GM18858 (cell line): ENCODE data around the gene HRC.
"Not testable (repeated sequence)": the region's sequence is repeated elsewhere in the genome, so short reads cannot be mapped to it uniquely, and the experiment has no call there.

ENCODE experiments used
- ATAC-seq: cut with Tn5 transposase; IDR thresholded peaks from one replicate; pipeline ENCODE4 v1.9.1; 2021; ENCODE audit not compliant: unreplicated experiment

HRC gene

DNA sequence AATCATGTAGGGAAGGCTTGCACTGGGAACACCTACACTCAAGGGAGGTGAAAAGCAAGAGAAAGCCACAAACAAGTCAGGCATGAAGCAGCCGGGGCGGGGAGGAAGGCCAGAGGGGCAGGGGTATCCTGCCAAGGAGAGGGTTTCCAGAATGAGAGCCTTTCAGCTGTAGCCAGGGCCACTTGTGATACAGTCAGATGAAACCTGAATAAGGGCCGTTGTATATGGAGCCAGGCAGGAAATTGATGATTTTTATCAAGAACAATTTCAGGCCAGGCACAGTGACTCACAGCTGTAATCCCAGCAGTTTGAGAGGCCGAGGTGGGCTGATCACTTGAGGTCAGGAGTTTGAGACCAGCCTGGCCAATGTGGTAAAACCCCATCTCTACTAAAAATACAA, 6.8 kb upstream of the HRC start:
- ATAC-seq: no peak

DNA sequence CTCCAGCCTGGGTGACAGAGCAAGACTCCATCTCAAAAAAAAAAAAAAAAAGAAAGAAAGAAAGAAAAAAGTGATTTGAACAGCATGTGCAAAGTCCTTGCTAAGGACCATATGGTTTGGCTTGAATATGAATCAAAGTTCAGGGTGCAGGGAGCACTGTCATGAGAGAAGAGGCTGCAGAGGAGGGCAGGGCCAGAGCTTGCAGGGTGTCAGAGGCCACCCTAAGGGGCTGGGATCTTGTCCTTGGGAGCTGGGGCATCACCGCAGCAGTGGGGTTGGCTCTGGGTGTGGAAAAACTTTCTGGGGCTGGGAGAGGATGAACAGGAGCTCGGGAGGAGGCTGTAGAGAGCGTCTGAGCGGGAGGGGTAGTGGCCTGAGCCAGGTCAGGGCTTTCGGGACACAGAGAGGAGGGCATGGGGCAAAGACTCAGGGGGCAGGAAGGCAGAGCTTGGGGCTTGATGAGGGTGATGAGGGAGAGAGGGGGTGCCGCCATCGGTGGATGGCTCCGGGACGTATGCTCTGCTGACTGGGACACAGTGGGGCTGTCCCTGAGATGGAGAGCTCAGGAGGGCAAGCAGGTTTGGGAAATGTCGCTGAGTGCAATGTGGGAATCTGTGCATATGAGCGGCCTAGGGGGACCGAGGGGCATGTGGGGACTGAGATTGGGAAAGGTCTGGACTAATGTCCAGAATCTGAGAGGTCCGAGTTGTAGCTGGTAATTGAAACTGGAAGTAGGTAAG, 5.4 kb upstream of the HRC start:
- no peak for ATAC-seq

- no peak for ATAC-seq
These were observed 2.4 kb upstream of the HRC start, which contains the start of gene TRPM4 for GRCh38 chr19:49157445-49158224. Gene TRPM4 (plus strand): TSS chr19:49157792. CDS start chr19:49157867, 75 bp downstream.

GRCh38 chr19:49155820-49156346, 687 bp upstream of the HRC start:
- no peak for ATAC-seq

- no peak for ATAC-seq
These were observed 917 bp downstream of the HRC start for GRCh38 chr19:49154279-49154678.

- ATAC-seq: no peak
These were observed 1.9 kb downstream of the HRC start for GRCh38 chr19:49153167-49153809.

GRCh38 chr19:49152119-49152550, 3.1 kb downstream of the HRC start:
- ATAC-seq: no peak

DNA sequence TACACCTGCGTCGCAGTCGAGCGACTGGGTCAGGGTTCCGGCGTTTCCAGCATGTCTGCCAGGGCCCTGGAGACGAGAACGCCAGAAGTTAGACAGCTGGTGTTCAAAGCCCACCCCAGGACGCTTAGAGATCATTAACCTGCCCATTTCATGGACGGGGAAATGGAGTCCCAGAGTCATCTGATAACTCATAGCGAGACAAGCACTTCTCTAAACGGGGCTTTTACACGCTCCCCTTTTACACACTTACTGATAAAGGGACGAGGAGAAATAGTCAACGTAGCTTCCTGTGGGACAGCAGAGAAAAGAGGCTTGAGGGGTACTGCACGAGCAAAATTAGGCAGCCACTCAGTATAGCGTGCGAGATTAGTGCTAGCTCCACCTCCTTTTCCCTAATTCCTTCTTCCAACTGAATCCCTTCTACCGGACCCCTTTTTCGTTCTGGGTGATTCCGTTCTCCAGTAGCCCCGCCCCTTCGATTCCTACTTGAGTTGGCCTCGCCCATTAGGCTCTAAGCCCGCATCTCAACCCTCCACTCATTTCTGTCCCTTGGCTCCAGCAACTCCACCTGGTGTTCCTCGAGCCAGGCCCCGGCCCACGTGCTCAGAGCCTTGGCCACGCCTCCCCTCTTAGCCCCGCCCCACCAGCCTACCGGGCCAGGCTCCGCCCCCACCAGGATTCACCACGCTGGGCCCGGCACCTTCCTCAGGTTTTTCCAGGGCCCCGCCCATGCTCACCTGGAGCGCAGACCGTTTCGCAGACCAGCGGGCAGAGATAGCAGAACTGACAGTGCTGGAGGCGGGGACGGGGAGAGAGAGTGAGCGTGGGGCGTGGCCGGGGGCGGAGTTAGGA, 3.7 kb downstream of the HRC start:
- no peak for ATAC-seq

- no peak for ATAC-seq
These were observed 4.3 kb downstream of the HRC start for GRCh38 chr19:49150944-49151243.

DNA sequence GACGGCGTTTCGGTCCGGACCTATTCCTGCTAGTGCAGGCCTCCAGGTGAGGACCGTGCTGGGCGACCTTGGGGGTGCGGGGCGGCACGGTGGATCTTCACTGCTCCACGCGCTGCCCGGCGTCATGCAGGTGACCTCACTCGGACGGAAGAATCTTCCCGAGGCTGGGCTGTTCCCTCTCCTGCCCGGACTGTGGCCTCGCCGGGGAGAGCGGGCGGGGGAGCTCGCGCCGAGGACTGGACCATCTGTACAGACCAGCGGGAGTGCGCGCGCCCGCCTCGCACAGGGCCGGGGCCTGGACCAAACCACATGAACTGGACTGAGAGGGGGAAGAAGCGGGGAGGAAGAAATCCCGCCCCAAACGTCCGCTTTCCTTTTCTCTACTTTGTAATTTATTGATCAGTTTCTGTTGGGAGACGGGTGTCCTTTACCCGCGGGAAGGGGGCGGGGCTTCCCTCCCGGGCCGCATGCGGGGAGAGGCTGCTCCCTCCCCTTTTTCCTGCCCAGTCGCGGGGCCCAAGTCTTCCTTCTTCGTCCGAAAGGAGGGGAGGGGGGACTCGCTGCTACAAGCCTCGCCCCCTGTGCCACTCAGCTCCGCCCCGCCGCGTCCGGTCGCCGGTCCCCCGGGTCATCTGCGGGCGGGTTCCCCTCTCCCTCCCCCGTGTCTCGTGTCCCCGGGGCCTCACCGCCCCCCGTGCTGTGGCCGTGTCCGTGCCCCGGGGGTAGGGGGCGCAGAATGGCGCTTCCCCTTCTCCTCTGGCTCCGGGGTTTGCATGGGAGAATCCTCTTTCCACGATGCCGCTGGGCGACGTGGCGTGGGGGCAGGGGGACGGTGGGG, 4.9 kb downstream of the HRC start:
- ATAC-seq: no peak

DNA sequence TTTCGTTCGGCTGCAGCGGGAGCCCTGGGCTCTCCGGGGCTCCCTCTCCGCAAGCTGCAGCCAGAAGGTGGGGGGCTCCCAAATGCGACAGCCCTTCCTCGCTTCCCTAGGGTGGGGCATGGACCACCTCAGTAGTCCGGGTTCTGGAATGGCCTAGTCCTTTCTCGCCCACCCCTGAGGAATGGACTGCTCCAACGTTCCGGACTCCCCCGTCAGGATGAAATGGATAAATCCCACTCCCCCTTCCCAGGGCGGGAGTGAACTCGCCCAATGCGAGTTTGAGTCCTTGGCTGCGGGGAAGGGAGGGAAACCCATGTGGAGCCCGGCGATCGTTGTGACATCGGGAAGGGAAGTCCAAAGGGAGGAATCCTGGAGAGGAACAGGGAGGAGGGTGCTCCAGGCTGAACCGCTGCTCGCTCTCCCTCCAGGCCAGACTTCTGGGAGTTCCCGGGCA, 5.5 kb downstream of the HRC start:
- no peak for ATAC-seq

DNA sequence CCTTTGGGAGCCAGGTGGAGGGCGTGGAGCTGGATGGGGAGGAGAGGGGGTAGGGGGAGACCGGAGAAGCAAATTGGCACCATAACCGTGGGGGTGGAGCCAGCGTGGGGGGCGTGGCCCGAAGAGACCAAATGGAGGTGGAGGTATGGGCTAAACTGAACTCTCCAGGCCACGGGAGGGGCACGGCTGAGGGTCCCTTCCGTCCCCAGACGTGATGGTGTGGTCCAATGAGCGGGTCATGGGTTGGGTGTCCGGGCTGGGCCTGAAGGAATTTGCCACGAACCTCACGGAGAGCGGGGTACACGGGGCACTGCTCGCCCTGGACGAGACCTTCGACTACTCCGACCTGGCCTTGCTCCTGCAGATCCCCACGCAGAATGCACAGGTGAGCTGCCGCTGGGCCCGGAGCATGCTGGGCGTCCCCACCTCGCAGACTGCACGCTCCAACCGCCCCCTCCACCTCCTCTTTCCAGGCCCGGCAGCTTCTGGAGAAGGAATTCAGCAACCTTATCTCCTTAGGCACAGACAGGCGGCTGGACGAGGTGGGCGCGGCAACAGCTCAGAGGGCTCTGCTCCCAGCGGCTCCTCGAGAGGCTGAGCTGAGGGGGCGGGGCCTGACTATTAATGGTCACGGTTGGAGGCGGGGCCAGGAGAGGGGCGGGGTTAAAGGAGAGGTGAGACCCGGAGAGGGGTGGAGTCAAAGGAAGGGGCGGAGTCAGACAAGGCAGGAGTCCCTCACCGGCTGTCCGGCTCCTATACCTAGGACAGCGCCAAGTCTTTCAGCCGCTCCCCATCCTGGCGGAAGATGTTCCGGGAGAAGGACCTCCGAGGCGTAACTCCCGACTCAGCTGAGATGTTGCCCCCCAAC, 6.2 kb downstream of the HRC start:
- no peak for ATAC-seq

DNA sequence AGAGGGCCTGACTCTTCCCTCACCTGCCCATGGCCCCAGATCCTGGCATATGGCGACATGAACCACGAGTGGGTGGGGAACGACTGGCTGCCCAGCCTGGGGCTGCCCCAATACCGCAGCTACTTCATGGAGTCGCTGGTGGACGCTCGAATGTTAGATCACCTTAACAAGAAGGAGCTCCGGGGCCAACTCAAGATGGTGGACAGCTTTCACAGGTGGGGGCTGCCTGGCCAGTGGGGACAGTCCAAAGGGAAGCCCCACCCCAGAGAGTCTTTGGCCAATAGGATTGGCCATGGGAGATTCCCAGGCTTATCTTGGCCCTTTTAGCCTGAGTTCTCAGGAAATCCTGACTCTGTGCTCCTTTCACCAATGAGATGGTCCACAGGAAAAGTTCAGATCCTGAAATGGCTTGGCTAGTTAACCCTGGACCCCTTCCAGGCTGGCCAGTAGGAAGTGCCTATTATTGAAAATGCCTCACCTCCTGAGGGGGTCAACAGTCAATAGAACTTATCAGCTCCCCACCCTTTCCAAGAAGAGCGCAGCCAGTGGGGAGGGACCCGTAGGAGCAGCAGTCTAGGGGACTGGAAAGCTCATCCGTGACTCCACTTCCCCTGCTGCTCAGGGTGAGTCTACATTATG, 7.0 kb downstream of the HRC start:
- ATAC-seq: no peak

- ATAC-seq: not testable (repeated sequence)
These were observed 8.8 kb downstream of the HRC start for GRCh38 chr19:49146408-49146770.

DNA sequence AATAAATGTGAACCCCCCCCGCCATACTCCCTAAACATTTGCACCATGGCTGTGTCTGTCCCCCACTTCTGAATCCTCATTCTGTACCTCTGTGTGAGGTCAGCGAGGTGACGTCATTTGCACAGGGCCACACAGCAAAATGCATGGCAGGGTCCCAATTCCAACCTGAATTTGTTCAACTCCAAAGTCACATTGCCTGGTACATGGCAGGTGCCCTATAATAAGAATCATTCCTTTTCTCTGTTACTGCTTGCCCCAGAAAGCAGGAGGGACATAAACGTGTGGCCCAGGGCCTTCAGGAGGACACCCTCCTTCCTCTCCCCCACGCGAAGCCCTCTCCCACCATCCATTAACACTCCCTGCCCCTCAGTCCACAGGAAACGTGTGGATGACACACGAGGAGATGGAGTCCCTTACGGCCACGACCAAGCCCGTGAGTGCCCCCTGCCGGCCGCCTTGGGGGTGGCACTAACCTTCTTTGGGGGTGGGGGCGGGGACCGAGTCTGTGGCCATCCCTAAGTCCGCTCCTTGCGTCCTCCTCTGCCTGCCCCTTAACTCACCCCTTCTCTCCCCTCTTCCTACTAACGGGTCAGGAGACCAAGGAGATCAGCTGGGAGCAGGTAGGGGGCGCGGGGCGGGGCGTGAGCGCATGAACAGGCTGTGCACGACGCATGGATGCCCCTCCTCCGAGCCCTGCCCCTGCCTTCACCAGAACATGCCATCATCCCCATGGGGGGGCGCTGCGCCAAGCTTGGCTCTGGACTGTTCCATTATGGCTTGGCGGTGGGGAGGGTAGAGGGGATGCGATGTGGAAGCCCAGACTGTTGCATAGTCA, 9.4 kb downstream of the HRC start:
- ATAC-seq: no peak

- no peak for ATAC-seq
These were observed 12.3 kb downstream of the HRC start for GRCh38 chr19:49142866-49143335.

GRCh38 chr19:49141352-49141751, 13.8 kb downstream of the HRC start:
- ATAC-seq: no peak

DNA sequence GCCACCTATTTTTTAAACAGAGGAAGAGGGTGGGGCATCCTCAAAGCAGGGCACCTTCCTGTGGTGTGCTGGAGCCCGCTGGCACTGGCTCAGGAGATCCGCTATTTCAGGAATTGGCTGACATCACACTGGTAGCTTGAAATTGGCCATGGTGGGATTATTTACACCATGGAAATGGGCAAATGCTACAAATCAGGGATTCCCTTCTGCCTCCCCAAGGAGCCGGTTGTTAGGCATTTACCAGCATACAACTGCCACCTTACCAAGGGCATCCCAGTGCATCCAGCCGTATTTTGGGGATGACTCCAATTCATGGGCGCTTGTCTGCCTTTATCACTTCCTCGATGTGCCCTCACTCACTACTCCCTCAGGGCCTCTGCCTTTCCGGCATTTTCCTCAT, 14.2 kb downstream of the HRC start:
- ATAC-seq: no peak
